ENCODE measurements around the gene ANKRD12. TPM values are rescaled to one million over a fixed set of nuclear protein-coding genes. Genes with fewer than 3 reads are reported as not detected.

The ANKRD12 gene
- total RNA-seq, 1 experiment from 2014 or later = 43.4 TPM

- TF ChIP-seq ELF4 (CRISPR knock-in tag; IDR thresholded peaks at IDR 0.05; ENCODE audit: low read depth) = no peak
- peak; percentile 100 for TF ChIP-seq USF2 (CRISPR knock-in tag; IDR thresholded peaks at IDR 0.05)
Measured at GRCh38 chr18:9136315-9137155, at the start of gene ANKRD12 (continued).

- CTCF ChIA-PET = no interaction called here
- ATAC-seq (no peak), DNase-seq (ENCODE audit: low spot score) (no peak)
- TF ChIP-seq ZNF232 (CRISPR knock-in tag; IDR thresholded peaks at IDR 0.05) (no peak), MYBL2 (CRISPR knock-in tag; IDR thresholded peaks at IDR 0.05) (no peak), FOXP4 (CRISPR knock-in tag; IDR thresholded peaks at IDR 0.05) (no peak), JUN (CRISPR knock-in tag; IDR thresholded peaks at IDR 0.05) (no peak), IRF1 (CRISPR knock-in tag; IDR thresholded peaks at IDR 0.05) (no peak), TP53 (CRISPR knock-in tag; IDR thresholded peaks at IDR 0.05) (no peak), CREM (CRISPR knock-in tag; IDR thresholded peaks at IDR 0.05) (no peak), STAT6 (CRISPR knock-in tag; conservative IDR thresholded peaks at IDR 0.05; ENCODE audit: low read depth) (no peak)
- TF ChIP-seq, protein P1, sequence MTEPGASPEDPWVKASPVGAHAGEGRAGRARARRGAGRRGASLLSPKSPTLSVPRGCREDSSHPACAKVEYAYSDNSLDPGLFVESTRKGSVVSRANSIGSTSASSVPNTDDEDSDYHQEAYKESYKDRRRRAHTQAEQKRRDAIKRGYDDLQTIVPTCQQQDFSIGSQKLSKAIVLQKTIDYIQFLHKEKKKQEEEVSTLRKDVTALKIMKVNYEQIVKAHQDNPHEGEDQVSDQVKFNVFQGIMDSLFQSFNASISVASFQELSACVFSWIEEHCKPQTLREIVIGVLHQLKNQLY (CRISPR knock-in tag; IDR thresholded peaks at IDR 0.05) = no peak
- TF ChIP-seq, protein P2, sequence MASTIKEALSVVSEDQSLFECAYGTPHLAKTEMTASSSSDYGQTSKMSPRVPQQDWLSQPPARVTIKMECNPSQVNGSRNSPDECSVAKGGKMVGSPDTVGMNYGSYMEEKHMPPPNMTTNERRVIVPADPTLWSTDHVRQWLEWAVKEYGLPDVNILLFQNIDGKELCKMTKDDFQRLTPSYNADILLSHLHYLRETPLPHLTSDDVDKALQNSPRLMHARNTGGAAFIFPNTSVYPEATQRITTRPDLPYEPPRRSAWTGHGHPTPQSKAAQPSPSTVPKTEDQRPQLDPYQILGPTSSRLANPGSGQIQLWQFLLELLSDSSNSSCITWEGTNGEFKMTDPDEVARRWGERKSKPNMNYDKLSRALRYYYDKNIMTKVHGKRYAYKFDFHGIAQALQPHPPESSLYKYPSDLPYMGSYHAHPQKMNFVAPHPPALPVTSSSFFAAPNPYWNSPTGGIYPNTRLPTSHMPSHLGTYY (CRISPR knock-in tag; IDR thresholded peaks at IDR 0.05) = no peak
- TF ChIP-seq, protein P3, sequence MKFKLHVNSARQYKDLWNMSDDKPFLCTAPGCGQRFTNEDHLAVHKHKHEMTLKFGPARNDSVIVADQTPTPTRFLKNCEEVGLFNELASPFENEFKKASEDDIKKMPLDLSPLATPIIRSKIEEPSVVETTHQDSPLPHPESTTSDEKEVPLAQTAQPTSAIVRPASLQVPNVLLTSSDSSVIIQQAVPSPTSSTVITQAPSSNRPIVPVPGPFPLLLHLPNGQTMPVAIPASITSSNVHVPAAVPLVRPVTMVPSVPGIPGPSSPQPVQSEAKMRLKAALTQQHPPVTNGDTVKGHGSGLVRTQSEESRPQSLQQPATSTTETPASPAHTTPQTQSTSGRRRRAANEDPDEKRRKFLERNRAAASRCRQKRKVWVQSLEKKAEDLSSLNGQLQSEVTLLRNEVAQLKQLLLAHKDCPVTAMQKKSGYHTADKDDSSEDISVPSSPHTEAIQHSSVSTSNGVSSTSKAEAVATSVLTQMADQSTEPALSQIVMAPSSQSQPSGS (CRISPR knock-in tag; IDR thresholded peaks at IDR 0.05; ENCODE audit: borderline replicate concordance, low read depth) = no peak
- Mint-ChIP-seq H3K36me3 (no peaks in the 10 kb centered on the region), H3K4me3 (no peak overlapping the region), H3K9me3 (peaks cover 4% of the 10 kb centered on the region), H3K27me3 (ENCODE audit: low read depth) (no peaks in the 10 kb centered on the region), H3K4me1 (no peaks in the 10 kb centered on the region), H3K27ac (no peak overlapping the region)
- POLR2A ChIA-PET = no interaction called here
Measured at GRCh38 chr18:9087144-9087543, 49.4 kb upstream of the ANKRD12 start.
